DOHH2 (cell line): ENCODE data around the gene COMT.

Experiments used
- H3F3A ChIP-seq: fragments of 200-600 bp; sonication (generic), shearing (Covaris generic); 2 replicates; pipeline ENCODE4 v1.6.0; 2016; ENCODE audit warnings: antibody characterized with exemption, mild to moderate bottlenecking; ENCODE audit not compliant: control insufficient read depth, insufficient read depth
- H3K27ac ChIP-seq: fragments of 200-600 bp; sonication (generic); 2 replicates; pipeline ENCODE4 v1.5.1; 2014; ENCODE audit warnings: low read depth, mild to moderate bottlenecking, low read length, moderate library complexity
- H3K27me3 ChIP-seq: fragments of 200-600 bp; sonication (generic); 2 replicates; pipeline ENCODE4 v1.6.1; 2014; ENCODE audit warnings: mild to moderate bottlenecking, low read length, mixed read lengths; ENCODE audit not compliant: control insufficient read depth
- H3K36me3 ChIP-seq: fragments of 200-600 bp; sonication (generic); 2 replicates; pipeline ENCODE4 v1.6.1; 2014; ENCODE audit warnings: mild to moderate bottlenecking, low read length, moderate library complexity, mixed read lengths; ENCODE audit not compliant: control insufficient read depth
- H3K4me1 ChIP-seq: fragments of 200-600 bp; sonication (generic); 2 replicates; pipeline ENCODE4 v1.6.1; 2014; ENCODE audit warnings: mild to moderate bottlenecking, low read length, mixed read lengths; ENCODE audit not compliant: control insufficient read depth
- H3K4me2 ChIP-seq: fragments of 200-600 bp; sonication (generic); 2 replicates; pipeline ENCODE4 v1.6.0; 2014; ENCODE audit warnings: mild to moderate bottlenecking, low read length, moderate library complexity
- H3K4me3 ChIP-seq: fragments of 200-600 bp; sonication (generic); 2 replicates; pipeline ENCODE4 v1.5.1; 2014; ENCODE audit warnings: mild to moderate bottlenecking, low read length, mixed read lengths
- H3K79me2 ChIP-seq: fragments of 200-600 bp; sonication (generic); 2 replicates; pipeline ENCODE4 v1.6.1; 2014; ENCODE audit warnings: mild to moderate bottlenecking, low read length, mixed read lengths; ENCODE audit not compliant: control insufficient read depth
- H3K9me2 ChIP-seq: fragments of 200-600 bp; sonication (generic); replicated peaks from 2 replicates; pipeline ENCODE4 v1.6.1; 2014; ENCODE audit warnings: mild to moderate bottlenecking, low read length, mixed read lengths; ENCODE audit not compliant: control insufficient read depth
- H3K9me3 ChIP-seq: fragments of 200-600 bp; sonication (generic); 2 replicates; pipeline ENCODE4 v1.6.1; 2014; ENCODE audit warnings: antibody characterized with exemption, low read length, mixed read lengths; ENCODE audit not compliant: control insufficient read depth, insufficient read depth
- H4K20me1 ChIP-seq: fragments of 200-600 bp; sonication (generic); 2 replicates; pipeline ENCODE4 v1.6.0; 2014; ENCODE audit warnings: low read depth, mild to moderate bottlenecking, antibody characterized with exemption, low read length, moderate library complexity; ENCODE audit not compliant: control insufficient read depth, insufficient read depth
- EZH2phosphoT487 ChIP-seq: fragments of 200-600 bp; sonication (generic); IDR thresholded peaks from 2 replicates; pipeline ENCODE4 v1.6.1; 2017; ENCODE audit warnings: borderline replicate concordance, mild to moderate bottlenecking, antibody characterized with exemption, low read length, moderate library complexity, mixed read lengths
- TF ChIP-seq, protein P1 (sequence below): fragments of 200-600 bp; sonication (generic); IDR thresholded peaks from one replicate; pipeline ENCODE4 v1.5.1; 2014; ENCODE audit warnings: antibody characterized with exemption, mild to moderate bottlenecking, low read depth, low read length; ENCODE audit not compliant: poor library complexity, severe bottlenecking

Gene COMT

DNA sequence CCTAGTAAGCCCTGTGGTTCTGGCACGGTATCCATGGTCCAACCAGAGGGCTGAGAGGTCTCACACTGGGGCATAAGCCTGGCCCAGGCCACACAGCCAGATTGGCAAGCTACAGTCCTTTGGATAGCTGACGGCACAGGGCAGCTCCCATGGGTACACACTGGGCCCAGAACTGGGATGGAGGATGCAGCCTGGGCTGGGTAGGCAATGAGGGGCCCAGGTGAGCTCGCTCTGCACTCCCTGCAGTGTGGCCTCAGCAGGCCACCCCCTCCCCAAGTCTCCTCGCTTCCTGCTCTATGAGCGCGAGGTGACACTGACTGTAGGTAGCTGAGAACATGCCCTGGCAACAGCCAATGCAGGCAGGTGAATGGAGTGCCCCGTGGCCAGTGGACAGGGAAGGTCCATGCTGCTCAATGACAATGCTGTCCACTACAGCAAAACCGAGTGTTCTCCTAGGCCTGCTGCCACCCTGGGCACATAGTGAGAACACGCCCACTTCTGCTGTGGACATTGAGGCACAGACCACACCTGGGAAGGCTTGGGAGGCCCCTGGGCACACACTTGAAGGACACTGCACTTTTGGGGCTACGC lies 71.3 kb downstream of the COMT start:
- peaks cover 29% of the 10 kb centered on the region for H3K27me3 ChIP-seq
- H3K4me1 ChIP-seq, result peaks cover 12% of the 10 kb centered on the region
- H3K79me2 ChIP-seq, result no peaks in the 10 kb centered on the region
- no peak for TF ChIP-seq EZH2phosphoT487
- TF ChIP-seq, protein P1, sequence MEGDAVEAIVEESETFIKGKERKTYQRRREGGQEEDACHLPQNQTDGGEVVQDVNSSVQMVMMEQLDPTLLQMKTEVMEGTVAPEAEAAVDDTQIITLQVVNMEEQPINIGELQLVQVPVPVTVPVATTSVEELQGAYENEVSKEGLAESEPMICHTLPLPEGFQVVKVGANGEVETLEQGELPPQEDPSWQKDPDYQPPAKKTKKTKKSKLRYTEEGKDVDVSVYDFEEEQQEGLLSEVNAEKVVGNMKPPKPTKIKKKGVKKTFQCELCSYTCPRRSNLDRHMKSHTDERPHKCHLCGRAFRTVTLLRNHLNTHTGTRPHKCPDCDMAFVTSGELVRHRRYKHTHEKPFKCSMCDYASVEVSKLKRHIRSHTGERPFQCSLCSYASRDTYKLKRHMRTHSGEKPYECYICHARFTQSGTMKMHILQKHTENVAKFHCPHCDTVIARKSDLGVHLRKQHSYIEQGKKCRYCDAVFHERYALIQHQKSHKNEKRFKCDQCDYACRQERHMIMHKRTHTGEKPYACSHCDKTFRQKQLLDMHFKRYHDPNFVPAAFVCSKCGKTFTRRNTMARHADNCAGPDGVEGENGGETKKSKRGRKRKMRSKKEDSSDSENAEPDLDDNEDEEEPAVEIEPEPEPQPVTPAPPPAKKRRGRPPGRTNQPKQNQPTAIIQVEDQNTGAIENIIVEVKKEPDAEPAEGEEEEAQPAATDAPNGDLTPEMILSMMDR, result no peak
- H3K4me3 ChIP-seq, result no peak overlapping the region
- no peaks in the 10 kb centered on the region for H3K9me3 ChIP-seq
- no peak overlapping the region for H3K27ac ChIP-seq
- H3K4me2 ChIP-seq, result no peak overlapping the region
- H4K20me1 ChIP-seq, result no peaks in the 10 kb centered on the region
- no peaks in the 10 kb centered on the region for H3K9me2 ChIP-seq
- H3K36me3 ChIP-seq, result no peaks in the 10 kb centered on the region
- H3F3A ChIP-seq, result no peaks in the 10 kb centered on the region

DNA sequence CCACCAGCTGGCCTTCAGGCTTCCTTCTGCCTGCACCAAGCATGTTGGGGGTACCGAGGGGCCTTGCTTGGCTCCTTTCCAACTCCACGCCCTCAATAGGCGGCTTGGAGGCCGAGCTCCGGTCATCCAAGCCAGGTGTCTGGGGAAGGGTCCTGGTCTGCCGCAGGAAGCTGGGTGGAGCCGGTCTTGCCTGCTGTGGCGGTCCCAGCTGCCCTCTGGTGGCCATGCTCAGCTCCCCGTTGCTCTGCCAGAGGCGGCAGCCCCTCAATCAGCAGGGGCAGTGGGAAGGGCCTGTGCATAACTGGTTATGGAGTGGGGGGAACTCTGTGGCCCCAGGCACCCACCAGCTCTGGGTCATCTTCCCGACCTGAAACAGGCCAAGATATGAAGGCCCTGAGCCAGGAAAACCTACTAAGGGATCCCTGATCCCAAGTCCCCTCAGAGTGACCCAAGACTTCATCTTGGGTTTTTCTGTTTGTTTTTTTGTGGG lies 71.9 kb downstream of the COMT start:
- H3K27me3 ChIP-seq, result peaks cover 35% of the 10 kb centered on the region
- H3K27ac ChIP-seq, result no peak overlapping the region
- no peaks in the 10 kb centered on the region for H3K9me2 ChIP-seq
- no peaks in the 10 kb centered on the region for H3K36me3 ChIP-seq
- H3K4me3 ChIP-seq, result no peak overlapping the region
- no peaks in the 10 kb centered on the region for H3F3A ChIP-seq
- no peaks in the 10 kb centered on the region for H4K20me1 ChIP-seq
- no peak overlapping the region for H3K4me2 ChIP-seq
- H3K9me3 ChIP-seq, result no peaks in the 10 kb centered on the region
- no peaks in the 10 kb centered on the region for H3K79me2 ChIP-seq
- TF ChIP-seq, protein P1, result peak; percentile 74
- TF ChIP-seq EZH2phosphoT487, result no peak
- peaks cover 12% of the 10 kb centered on the region for H3K4me1 ChIP-seq

DNA sequence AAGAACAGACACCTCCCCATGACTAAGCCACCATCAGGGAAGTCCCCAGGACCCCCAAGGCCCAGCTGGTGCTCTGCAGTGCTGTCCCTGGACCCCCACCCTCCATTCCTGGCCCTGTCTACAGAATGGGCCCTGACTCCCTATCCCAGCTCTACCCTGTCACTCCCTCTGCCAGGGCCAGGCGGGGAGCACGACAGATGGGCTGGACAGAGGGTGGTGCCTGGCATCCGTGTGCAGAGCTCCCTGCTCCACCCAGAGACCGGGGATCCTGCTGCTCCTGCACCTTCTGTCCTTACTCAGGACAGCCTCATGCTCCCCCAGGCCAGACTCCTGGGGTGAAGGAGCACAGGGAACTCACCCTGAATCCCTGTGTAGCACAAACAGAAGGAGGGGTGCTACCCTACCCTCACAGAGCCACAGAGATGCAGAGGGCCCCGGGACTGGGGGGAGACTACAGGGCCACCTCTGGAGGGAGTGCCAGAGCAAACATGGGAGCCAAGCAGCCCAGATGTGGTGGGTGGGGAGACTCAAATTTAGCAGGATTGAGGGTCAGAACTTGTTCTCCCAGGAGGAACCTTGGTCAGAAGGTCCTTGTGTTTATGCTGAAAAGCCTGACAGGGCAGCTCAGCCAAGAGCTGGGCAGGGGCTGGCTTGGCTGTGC lies 73.1 kb downstream of the COMT start:
- peaks cover 12% of the 10 kb centered on the region for H3K4me1 ChIP-seq
- H3K9me3 ChIP-seq, result no peaks in the 10 kb centered on the region
- no peaks in the 10 kb centered on the region for H3F3A ChIP-seq
- H3K36me3 ChIP-seq, result no peaks in the 10 kb centered on the region
- H3K27me3 ChIP-seq, result peaks cover 37% of the 10 kb centered on the region
- TF ChIP-seq, protein P1, result no peak
- no peak for TF ChIP-seq EZH2phosphoT487
- H4K20me1 ChIP-seq, result no peaks in the 10 kb centered on the region
- H3K4me2 ChIP-seq, result no peak overlapping the region
- no peak overlapping the region for H3K4me3 ChIP-seq
- H3K27ac ChIP-seq, result no peak overlapping the region
- H3K9me2 ChIP-seq, result no peaks in the 10 kb centered on the region
- no peaks in the 10 kb centered on the region for H3K79me2 ChIP-seq
